ENCODE results near the gene GAS6.
"Not testable (repeated sequence)": the region's sequence is repeated elsewhere in the genome, so short reads cannot be mapped to it uniquely, and the experiment has no call there.

GAS6 gene

GRCh38 chr13:113789931-113790330 lies 73.9 kb downstream of the GAS6 start:
- not testable (repeated sequence) for DNase-seq (ENCODE audit: low read depth)

GRCh38 chr13:113789167-113789566 lies 74.7 kb downstream of the GAS6 start:
- no peak for DNase-seq (ENCODE audit: low read depth)

GRCh38 chr13:113788413-113789135 lies 75.3 kb downstream of the GAS6 start:
- DNase-seq (ENCODE audit: low read depth) = no peak

- DNase-seq (ENCODE audit: low read depth) = no peak
Measured at GRCh38 chr13:113787694-113788093, 76.2 kb downstream of the GAS6 start.

GRCh38 chr13:113786262-113786841 lies 77.5 kb downstream of the GAS6 start:
- DNase-seq (ENCODE audit: low read depth) = peak; percentile 80

- peak; percentile 97 for DNase-seq (ENCODE audit: low read depth)
Measured at GRCh38 chr13:113785051-113786010, 78.5 kb downstream of the GAS6 start.

GRCh38 chr13:113784645-113785024 lies 79.2 kb downstream of the GAS6 start:
- no peak for DNase-seq (ENCODE audit: low read depth)

GRCh38 chr13:113783966-113784644 lies 79.8 kb downstream of the GAS6 start:
- DNase-seq (ENCODE audit: low read depth) = no peak

GRCh38 chr13:113783200-113783881 lies 80.5 kb downstream of the GAS6 start:
- DNase-seq (ENCODE audit: low read depth) = no peak

- no peak for DNase-seq (ENCODE audit: low read depth)
Measured at GRCh38 chr13:113782472-113782871, 81.4 kb downstream of the GAS6 start.

- DNase-seq (ENCODE audit: low read depth) = no peak
Measured at GRCh38 chr13:113781571-113781970, 82.3 kb downstream of the GAS6 start.

GRCh38 chr13:113777311-113778260 lies 86.3 kb downstream of the GAS6 start:
- DNase-seq (ENCODE audit: low read depth) = peak; percentile 40

- no peak for DNase-seq (ENCODE audit: low read depth)
Measured at GRCh38 chr13:113776231-113777125, 87.4 kb downstream of the GAS6 start.

- no peak for DNase-seq (ENCODE audit: low read depth)
Measured at GRCh38 chr13:113775451-113776145, 88.3 kb downstream of the GAS6 start.

- DNase-seq (ENCODE audit: low read depth) = peak; percentile 65
Measured at GRCh38 chr13:113774177-113775107, 89.4 kb downstream of the GAS6 start.

- peak; percentile 60 for DNase-seq (ENCODE audit: low read depth)
Measured at GRCh38 chr13:113771709-113772331, 92.1 kb downstream of the GAS6 start.

GRCh38 chr13:113770937-113771336 lies 92.9 kb downstream of the GAS6 start:
- DNase-seq (ENCODE audit: low read depth) = no peak

Measured in ELR (cell line).